ENCODE results near the gene CD44.

Gene CD44

DNA sequence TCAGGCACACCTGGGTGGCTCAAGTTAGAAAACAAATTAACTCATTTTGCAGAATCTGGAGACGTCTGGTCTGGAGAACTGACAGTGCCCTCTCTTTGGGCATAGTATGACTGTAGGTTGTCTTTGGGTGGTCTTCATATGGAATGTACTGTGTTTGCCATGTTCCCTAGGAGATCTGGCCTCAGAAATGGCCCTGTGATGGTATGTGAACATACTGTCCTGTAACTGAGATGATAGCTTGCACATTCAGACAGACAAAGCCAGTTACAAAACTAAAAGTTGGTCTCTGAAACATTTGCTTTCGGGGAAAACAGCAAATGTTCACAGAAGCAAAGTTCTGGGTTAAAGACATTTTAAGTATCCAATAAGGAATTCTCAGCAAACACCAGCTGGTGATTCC is 29.7 kb downstream of the CD44 start:
- TF ChIP-seq ZC3H10 (CRISPR knock-in tag; IDR thresholded peaks at IDR 0.05) (no peak), ESRRG (CRISPR knock-in tag; IDR thresholded peaks at IDR 0.05) (no peak), SNAI2 (CRISPR knock-in tag; IDR thresholded peaks at IDR 0.05) (no peak)
- TF ChIP-seq, protein P1, sequence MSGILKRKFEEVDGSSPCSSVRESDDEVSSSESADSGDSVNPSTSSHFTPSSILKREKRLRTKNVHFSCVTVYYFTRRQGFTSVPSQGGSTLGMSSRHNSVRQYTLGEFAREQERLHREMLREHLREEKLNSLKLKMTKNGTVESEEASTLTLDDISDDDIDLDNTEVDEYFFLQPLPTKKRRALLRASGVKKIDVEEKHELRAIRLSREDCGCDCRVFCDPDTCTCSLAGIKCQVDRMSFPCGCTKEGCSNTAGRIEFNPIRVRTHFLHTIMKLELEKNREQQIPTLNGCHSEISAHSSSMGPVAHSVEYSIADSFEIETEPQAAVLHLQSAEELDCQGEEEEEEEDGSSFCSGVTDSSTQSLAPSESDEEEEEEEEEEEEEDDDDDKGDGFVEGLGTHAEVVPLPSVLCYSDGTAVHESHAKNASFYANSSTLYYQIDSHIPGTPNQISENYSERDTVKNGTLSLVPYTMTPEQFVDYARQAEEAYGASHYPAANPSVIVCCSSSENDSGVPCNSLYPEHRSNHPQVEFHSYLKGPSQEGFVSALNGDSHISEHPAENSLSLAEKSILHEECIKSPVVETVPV (CRISPR knock-in tag; IDR thresholded peaks at IDR 0.05), result no peak
- ATAC-seq, result no peak

DNA sequence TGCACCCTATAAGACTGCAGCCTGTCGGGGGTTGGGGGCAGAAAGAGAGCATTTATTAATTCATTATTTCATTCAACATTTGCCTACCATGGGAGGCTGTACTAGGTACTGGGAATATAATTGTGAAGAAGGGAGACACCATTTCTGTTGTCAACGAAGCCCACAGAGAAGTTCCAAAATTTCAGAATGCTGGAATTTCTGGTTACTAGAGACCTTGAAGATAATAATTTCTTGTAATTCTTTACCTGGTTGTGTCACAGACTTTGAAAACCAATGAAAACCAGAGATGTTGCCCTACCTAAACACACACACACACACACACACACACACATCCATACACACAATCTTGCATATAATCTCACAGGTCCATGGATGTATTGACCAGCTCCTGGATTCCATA is 30.1 kb downstream of the CD44 start:
- ATAC-seq, result no peak
- no peak for TF ChIP-seq ZNF565 (CRISPR knock-in tag; conservative IDR thresholded peaks at IDR 0.05; ENCODE audit: low read depth)
- TF ChIP-seq, protein P1 (CRISPR knock-in tag; IDR thresholded peaks at IDR 0.05), result no peak
- TF ChIP-seq TOX (CRISPR knock-in tag; IDR thresholded peaks at IDR 0.05; ENCODE audit: borderline replicate concordance), result no peak
- TF ChIP-seq TCF4 (CRISPR knock-in tag; IDR thresholded peaks at IDR 0.05; ENCODE audit: borderline replicate concordance), result no peak
- TF ChIP-seq, protein P2, sequence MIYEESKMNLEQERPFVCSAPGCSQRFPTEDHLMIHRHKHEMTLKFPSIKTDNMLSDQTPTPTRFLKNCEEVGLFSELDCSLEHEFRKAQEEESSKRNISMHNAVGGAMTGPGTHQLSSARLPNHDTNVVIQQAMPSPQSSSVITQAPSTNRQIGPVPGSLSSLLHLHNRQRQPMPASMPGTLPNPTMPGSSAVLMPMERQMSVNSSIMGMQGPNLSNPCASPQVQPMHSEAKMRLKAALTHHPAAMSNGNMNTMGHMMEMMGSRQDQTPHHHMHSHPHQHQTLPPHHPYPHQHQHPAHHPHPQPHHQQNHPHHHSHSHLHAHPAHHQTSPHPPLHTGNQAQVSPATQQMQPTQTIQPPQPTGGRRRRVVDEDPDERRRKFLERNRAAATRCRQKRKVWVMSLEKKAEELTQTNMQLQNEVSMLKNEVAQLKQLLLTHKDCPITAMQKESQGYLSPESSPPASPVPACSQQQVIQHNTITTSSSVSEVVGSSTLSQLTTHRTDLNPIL (CRISPR knock-in tag; IDR thresholded peaks at IDR 0.05; ENCODE audit: low read depth), result no peak
- TF ChIP-seq ZC3H10 (CRISPR knock-in tag; IDR thresholded peaks at IDR 0.05), result no peak
- no peak for TF ChIP-seq ISL1 (CRISPR knock-in tag; IDR thresholded peaks at IDR 0.05)
- TF ChIP-seq ZFP3 (CRISPR knock-in tag; IDR thresholded peaks at IDR 0.05), result no peak
- TF ChIP-seq ZNF8 (CRISPR knock-in tag; IDR thresholded peaks at IDR 0.05), result no peak
- TF ChIP-seq ESRRG (CRISPR knock-in tag; IDR thresholded peaks at IDR 0.05), result no peak

DNA sequence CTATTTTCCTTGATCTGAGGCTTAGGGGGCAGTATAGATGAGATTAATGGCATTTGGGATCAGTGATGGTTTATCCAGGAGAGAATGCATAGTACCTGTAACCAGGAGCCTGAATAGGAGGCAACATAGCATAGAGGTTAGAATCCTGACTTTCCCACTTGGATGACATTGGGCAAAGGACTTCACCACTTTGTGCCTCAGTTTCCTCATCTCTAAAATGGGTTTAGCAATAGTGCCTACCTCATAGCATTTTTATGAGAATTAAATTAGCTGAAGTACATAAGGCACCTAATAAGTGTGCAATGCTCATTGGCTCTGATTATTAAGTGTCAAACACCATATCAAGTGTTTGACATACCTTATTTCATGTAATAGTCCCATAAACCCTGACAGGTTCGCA is 30.8 kb downstream of the CD44 start:
- no peak for ATAC-seq
- TF ChIP-seq RARB (CRISPR knock-in tag; IDR thresholded peaks at IDR 0.05), result no peak

DNA sequence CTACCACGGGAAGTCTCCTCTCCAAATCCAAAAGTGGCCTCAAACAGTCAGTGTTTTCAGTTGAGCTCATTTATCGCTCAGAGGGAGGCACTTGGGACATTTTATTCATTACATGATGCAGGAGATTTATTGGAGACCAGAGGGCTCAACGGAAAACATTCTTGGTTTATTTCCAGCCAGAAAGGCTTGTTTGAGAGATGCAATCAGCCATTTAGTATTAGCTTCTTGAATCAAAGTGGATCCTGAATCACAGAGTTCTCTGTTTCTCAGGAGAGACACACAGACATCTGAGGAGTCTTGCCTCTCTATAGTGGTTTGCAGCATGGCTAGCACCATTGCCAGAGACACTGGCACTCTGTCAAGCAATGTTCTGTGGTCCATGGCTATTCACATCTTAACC is 31.5 kb downstream of the CD44 start:
- no peak for TF ChIP-seq ZNF8 (CRISPR knock-in tag; IDR thresholded peaks at IDR 0.05)
- TF ChIP-seq RARB (CRISPR knock-in tag; IDR thresholded peaks at IDR 0.05), result no peak
- TF ChIP-seq ZFP30 (CRISPR knock-in tag; IDR thresholded peaks at IDR 0.05), result no peak
- no peak for TF ChIP-seq BACH2 (CRISPR knock-in tag; IDR thresholded peaks at IDR 0.05; ENCODE audit: borderline replicate concordance)
- TF ChIP-seq, protein P3, sequence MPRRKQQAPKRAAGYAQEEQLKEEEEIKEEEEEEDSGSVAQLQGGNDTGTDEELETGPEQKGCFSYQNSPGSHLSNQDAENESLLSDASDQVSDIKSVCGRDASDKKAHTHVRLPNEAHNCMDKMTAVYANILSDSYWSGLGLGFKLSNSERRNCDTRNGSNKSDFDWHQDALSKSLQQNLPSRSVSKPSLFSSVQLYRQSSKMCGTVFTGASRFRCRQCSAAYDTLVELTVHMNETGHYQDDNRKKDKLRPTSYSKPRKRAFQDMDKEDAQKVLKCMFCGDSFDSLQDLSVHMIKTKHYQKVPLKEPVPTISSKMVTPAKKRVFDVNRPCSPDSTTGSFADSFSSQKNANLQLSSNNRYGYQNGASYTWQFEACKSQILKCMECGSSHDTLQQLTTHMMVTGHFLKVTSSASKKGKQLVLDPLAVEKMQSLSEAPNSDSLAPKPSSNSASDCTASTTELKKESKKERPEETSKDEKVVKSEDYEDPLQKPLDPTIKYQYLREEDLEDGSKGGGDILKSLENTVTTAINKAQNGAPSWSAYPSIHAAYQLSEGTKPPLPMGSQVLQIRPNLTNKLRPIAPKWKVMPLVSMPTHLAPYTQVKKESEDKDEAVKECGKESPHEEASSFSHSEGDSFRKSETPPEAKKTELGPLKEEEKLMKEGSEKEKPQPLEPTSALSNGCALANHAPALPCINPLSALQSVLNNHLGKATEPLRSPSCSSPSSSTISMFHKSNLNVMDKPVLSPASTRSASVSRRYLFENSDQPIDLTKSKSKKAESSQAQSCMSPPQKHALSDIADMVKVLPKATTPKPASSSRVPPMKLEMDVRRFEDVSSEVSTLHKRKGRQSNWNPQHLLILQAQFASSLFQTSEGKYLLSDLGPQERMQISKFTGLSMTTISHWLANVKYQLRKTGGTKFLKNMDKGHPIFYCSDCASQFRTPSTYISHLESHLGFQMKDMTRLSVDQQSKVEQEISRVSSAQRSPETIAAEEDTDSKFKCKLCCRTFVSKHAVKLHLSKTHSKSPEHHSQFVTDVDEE (CRISPR knock-in tag; IDR thresholded peaks at IDR 0.05), result no peak
- TF ChIP-seq SNAI2 (CRISPR knock-in tag; IDR thresholded peaks at IDR 0.05), result no peak
- TF ChIP-seq ARNTL (CRISPR knock-in tag; IDR thresholded peaks at IDR 0.05; ENCODE audit: borderline replicate concordance, low read depth), result no peak
- TF ChIP-seq ISL1 (CRISPR knock-in tag; IDR thresholded peaks at IDR 0.05), result no peak
- no peak for TF ChIP-seq GLIS3 (CRISPR knock-in tag; IDR thresholded peaks at IDR 0.05)
- TF ChIP-seq ZNF565 (CRISPR knock-in tag; conservative IDR thresholded peaks at IDR 0.05; ENCODE audit: low read depth), result no peak
- TF ChIP-seq, protein P1 (CRISPR knock-in tag; IDR thresholded peaks at IDR 0.05), result no peak
- no peak for TF ChIP-seq CSDC2 (CRISPR knock-in tag; IDR thresholded peaks at IDR 0.05)
- ATAC-seq, result no peak

DNA sequence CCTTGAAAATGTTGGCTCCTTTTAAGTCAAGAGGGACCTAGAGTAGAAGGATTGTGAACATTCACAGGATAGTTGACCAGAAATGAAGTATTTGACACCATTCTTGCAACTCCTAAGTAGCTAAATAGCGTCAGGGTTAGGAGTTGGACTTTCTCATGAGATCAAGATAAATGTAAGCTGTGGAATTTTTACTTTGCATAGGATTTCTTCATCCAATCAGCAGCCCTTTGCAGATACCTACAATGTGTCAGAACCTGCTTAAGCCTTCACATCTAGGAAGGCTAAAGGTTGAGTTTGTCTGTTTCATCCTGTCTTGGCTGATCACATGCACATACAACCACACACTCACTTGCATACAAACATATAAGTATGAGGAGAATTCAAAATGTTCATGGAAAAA is 32.3 kb downstream of the CD44 start:
- ATAC-seq, result no peak
- TF ChIP-seq ARNTL (CRISPR knock-in tag; IDR thresholded peaks at IDR 0.05; ENCODE audit: borderline replicate concordance, low read depth) (no peak), ZFP3 (CRISPR knock-in tag; IDR thresholded peaks at IDR 0.05) (no peak), PPARA (CRISPR knock-in tag; IDR thresholded peaks at IDR 0.05; ENCODE audit: borderline replicate concordance) (no peak), CSDC2 (CRISPR knock-in tag; IDR thresholded peaks at IDR 0.05) (no peak), RARB (CRISPR knock-in tag; IDR thresholded peaks at IDR 0.05) (no peak), TCF4 (CRISPR knock-in tag; IDR thresholded peaks at IDR 0.05; ENCODE audit: borderline replicate concordance) (no peak), BACH2 (CRISPR knock-in tag; IDR thresholded peaks at IDR 0.05; ENCODE audit: borderline replicate concordance) (no peak)
- TF ChIP-seq, protein P3 (CRISPR knock-in tag; IDR thresholded peaks at IDR 0.05), result no peak
- TF ChIP-seq, protein P2 (CRISPR knock-in tag; IDR thresholded peaks at IDR 0.05; ENCODE audit: low read depth), result no peak
